Heart right ventricle (tissue), 16 donors: Measurements from ENCODE around the gene USP6. TPM values are rescaled to one million over a fixed set of nuclear protein-coding genes. Genes with fewer than 3 reads are reported as not detected.
"Not testable (repeated sequence)": the region's sequence is repeated elsewhere in the genome, so short reads cannot be mapped to it uniquely, and the experiment has no call there.

Source experiments
- ATAC-seq, 8 donors: fragments of 200-7000 bp; cut with Tn5 transposase; one replicate each; pipeline ENCODE4 v1.9.1; 2020; ENCODE audit warnings: mild to moderate bottlenecking in 8 of 8, moderate library complexity in 8 of 8, moderate number of reproducible peaks in 1 of 8
- DNase-seq, 2 donors: peaks; one replicate each; pipeline ENCODE4 v3.0.0-alpha.2; 2020
- H3K27ac ChIP-seq, 10 donors: fragments of 200-600 bp; sonication (generic) in 2 of 10; one replicate each; pipeline versions ENCODE4 v1.5.0 to v1.8.0; 2020 to 2022; ENCODE audit warnings: mild to moderate bottlenecking in 3 of 10
- H3K27me3 ChIP-seq, 7 donors: fragments of 200-600 bp; one replicate each; pipeline ENCODE4 v1.8.0; 2021 to 2022; ENCODE audit warnings: mild to moderate bottlenecking in 2 of 7
- H3K36me3 ChIP-seq, 9 donors: fragments of 200-600 bp; sonication (generic) in 1 of 9; one replicate each; pipeline versions ENCODE4 v1.5.0 to v1.8.0; 2020 to 2022; ENCODE audit warnings: mild to moderate bottlenecking in 2 of 9
- H3K4me1 ChIP-seq, 9 donors: fragments of 200-600 bp; sonication (generic) in 1 of 9; one replicate each; pipeline versions ENCODE4 v1.5.0 to v1.8.0; 2020 to 2022; ENCODE audit warnings: mild to moderate bottlenecking in 4 of 9
- H3K4me3 ChIP-seq, 10 donors: fragments of 200-600 bp; sonication (generic) in 2 of 10; one replicate each; pipeline versions ENCODE4 v1.5.0 to v1.8.0; 2020 to 2022; ENCODE audit warnings: mild to moderate bottlenecking in 7 of 10, moderate library complexity in 2 of 10
- H3K9me3 ChIP-seq, 11 donors: fragments of 200-600 bp in 10 of 11; sonication (generic) in 2 of 11; one replicate each; pipeline versions ENCODE4 v1.5.0 to v1.8.0; 2013 to 2022; ENCODE audit warnings: mild to moderate bottlenecking in 2 of 11, control low read depth in 1 of 11, moderate library complexity in 1 of 11
- CTCF ChIP-seq, 9 donors: fragments of 200-600 bp; sonication (generic) in 2 of 9; IDR thresholded peaks; one replicate each; pipeline versions ENCODE4 v1.5.0 to v1.8.0; 2021 to 2022; ENCODE audit warnings: antibody characterized with exemption in 9 of 9, mild to moderate bottlenecking in 5 of 9, moderate library complexity in 1 of 9
- WGBS, 2 donors: extraction: QIAGEN DNeasy Blood & Tissue Kit; methylation state at CpG; one replicate each; pipeline ENCODE4 v1.1.7; 2013; ENCODE audit warnings: inconsistent platforms in 1 of 2; 5-methylcytosine and 5-hydroxymethylcytosine counted together
- intact Hi-C, 10 donors: fragments of 100-400 bp; cut with DNase I; formaldehyde crosslinking; loops; one replicate each; pipeline versions ENCODE4 v1.11.1 to v1.14.2; 2022
- polyA plus RNA-seq, 2 donors: library from polyadenylated mRNA; stranded (reverse); fragments of 200-250 nt; gene quantifications; one replicate each; pipeline ENCODE4 v1.2.3, GENCODE V29; 2013
- total RNA-seq, 10 donors: library from RNA; stranded (reverse); fragmentation: NEBNext Ultra II Directional in 3 of 10; extraction: Animal tissue kit (Norgen Biotek cat#: 25700) in 3 of 10; gene quantifications; one replicate each; pipeline versions ENCODE4 v1.2.1 to v1.2.4, GENCODE V29; 2021 to 2023
- donor health status: Arrhythmogenic right ventricular cardiomyopathy.
- donor health status: ischemic (EF 13 %, LVEDD 7.1; RV severe dilation, severe dysfunction).
- donor health status: healthy with polysubstance abuse.
- donor health status: DM: no; HTN: yes; CAD: no.
- donor health status: DM: no; HTN: no; CAD: no.
- donor health status: ischemic (EF 25% LVEDD 6.9; RV normal size, moderate dysfunction).
- donor health status: ischemic (EF 25% LVEDD 5.7; RV mildly dilated, moderate dysfunction).
- donor health status: healthy.
- donor health status: DM: yes; HTN: yes; CAD: no.
- donor health status: Ischemic cardiomyopathy.
- donor health status: ischemic (EF 35%, LVEDD 5.7; RV mildly dilated, moderate dysfunction).
- donor health status: nonischemic (EF 11% LVEDD 7.7; RV severe dilation, severe dysfunction).
- donor health status: DM: yes; HTN: yes; CAD: no.
- donor health status: PGD.
- donor health status: ischemic (EF 29% LVEDD 5.4; RV normal size, mild dysfunction).
- donor health status: nonischemic (EF 23%, LVEDD 6.1; RV moderate dilation, normal function).

Gene USP6
- total and polyA plus RNA-seq, 12 donors = 0.01 to 1.6 (median 0.06) TPM; not detected in 1

- no peak overlapping the region for H3K4me3 ChIP-seq
- no peaks in the 10 kb centered on the region for H3K4me1 ChIP-seq
- H3K27ac ChIP-seq = no peak overlapping the region
- intact Hi-C loops = no loop called here
- H3K36me3 ChIP-seq = no peaks in the 10 kb centered on the region
- TF ChIP-seq CTCF (IDR thresholded peaks at IDR 0.05) = no peak
- DNase-seq = no peak
- 91 to 93% methylated on average over 7 of the region's 7 CpGs for WGBS, 2 donors
- no peak for ATAC-seq
- no peaks in the 10 kb centered on the region for H3K9me3 ChIP-seq
- H3K27me3 ChIP-seq = peaks cover 0 to 22% (median 0%) of the 10 kb centered on the region in 7 donors
These were observed 15.4 kb downstream of the USP6 start for GRCh38 chr17:5131146-5131715.

GRCh38 chr17:5131799-5132502 is 16.1 kb downstream of the USP6 start:
- H3K4me3 ChIP-seq, DNase-seq, H3K9me3 ChIP-seq, H3K27ac ChIP-seq, H3K36me3 ChIP-seq, H3K4me1 ChIP-seq, intact Hi-C loops, ATAC-seq: not testable (repeated sequence)
- WGBS, 2 donors = 81 to 83% methylated on average over 15 to 16 of the region's 16 CpGs
- peaks cover 0 to 20% (median 0%) of the 10 kb centered on the region in 7 donors for H3K27me3 ChIP-seq

DNA sequence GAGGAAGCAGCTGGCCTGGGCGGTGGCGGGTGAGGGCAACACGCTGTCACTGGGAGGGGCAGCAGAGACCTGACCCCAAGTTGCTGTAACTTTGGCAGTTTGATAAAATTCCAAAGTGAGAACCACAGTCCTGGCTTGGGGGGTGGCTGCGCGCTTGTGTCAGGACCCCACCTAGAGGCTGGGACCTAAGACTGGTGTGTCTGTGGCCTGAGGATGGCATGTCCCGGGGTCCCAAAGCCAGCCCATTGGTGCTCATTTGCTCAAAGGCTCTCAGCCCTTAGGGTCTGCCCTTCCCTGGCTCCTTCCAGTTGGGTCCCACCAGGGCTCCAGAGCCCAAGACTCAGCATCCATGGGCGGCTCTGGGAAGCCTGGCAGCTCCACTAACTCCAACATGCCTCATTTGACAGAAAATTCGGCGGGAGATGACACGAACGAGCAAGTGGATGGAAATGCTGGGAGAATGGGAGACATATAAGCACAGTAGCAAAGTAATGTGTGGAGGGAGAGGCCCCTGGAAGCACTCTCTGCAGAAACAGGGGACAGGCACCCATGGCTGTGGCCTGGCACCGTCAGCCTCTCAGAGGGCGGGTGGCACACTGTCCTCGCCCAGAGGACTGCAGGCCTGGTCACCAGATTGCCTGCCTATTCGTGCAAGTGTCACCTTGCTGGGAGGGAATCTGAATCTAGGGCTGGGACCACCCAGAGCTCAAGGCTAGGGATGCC is 16.8 kb downstream of the USP6 start:
- H3K4me3 ChIP-seq, DNase-seq, intact Hi-C loops, H3K9me3 ChIP-seq, H3K27ac ChIP-seq, H3K4me1 ChIP-seq, ATAC-seq, H3K36me3 ChIP-seq: not testable (repeated sequence)
- peaks cover 0 to 14% (median 0%) of the 10 kb centered on the region in 7 donors for H3K27me3 ChIP-seq
- peak in 2 of 9 donors; percentile 2 to 15 for TF ChIP-seq CTCF (IDR thresholded peaks at IDR 0.05)
- 88 to 93% methylated on average over 15 of the region's 15 CpGs for WGBS, 2 donors

DNA sequence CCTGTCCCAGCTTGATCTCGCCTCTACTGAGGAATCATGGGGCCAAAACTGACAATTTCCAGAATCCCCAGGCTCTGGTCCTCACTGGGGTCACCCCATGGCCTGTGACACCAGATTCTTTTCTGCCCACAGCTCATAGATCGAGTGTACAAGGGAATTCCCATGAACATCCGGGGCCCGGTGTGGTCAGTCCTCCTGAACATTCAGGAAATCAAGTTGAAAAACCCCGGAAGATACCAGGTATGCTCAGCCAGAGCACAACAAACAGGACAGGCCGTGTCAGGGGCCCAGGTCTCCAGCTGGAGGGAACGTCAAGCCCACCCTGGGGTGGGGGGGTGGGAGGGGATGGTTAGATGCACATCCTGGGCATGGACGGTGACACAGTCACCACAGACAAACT is 17.5 kb downstream of the USP6 start:
- H3K4me1 ChIP-seq = no peaks in the 10 kb centered on the region
- no peaks in the 10 kb centered on the region for H3K36me3 ChIP-seq
- no peaks in the 10 kb centered on the region for H3K9me3 ChIP-seq
- TF ChIP-seq CTCF (IDR thresholded peaks at IDR 0.05) = no peak
- intact Hi-C loops = no loop called here
- DNase-seq (no peak), ATAC-seq (no peak)
- 61 to 70% methylated on average over 8 of the region's 8 CpGs for WGBS, 2 donors
- no peak overlapping the region for H3K4me3 ChIP-seq
- peaks cover 0 to 11% (median 0%) of the 10 kb centered on the region in 7 donors for H3K27me3 ChIP-seq
- no peak overlapping the region for H3K27ac ChIP-seq

GRCh38 chr17:5133961-5134360 is 18.1 kb downstream of the USP6 start:
- peaks cover 0 to 11% (median 0%) of the 10 kb centered on the region in 7 donors for H3K27me3 ChIP-seq
- H3K36me3 ChIP-seq, H3K27ac ChIP-seq, ATAC-seq, DNase-seq, H3K9me3 ChIP-seq, intact Hi-C loops, H3K4me3 ChIP-seq, H3K4me1 ChIP-seq: not testable (repeated sequence)
- WGBS, 2 donors = 80 to 84% methylated on average over 8 of the region's 8 CpGs

- intact Hi-C loops, ATAC-seq: not testable (repeated sequence)
- 86 to 87% methylated on average over 11 of the region's 11 CpGs for WGBS, 2 donors
These were observed 18.7 kb downstream of the USP6 start for GRCh38 chr17:5134571-5134970.

GRCh38 chr17:5135131-5135712 is 19.4 kb downstream of the USP6 start:
- H3K9me3 ChIP-seq, DNase-seq, H3K36me3 ChIP-seq, ATAC-seq, H3K4me3 ChIP-seq, H3K27me3 ChIP-seq, H3K4me1 ChIP-seq, intact Hi-C loops, H3K27ac ChIP-seq: not testable (repeated sequence)
- WGBS, 2 donors = 77 to 80% methylated on average over 8 of the region's 8 CpGs

More at GRCh38 chr17:5134571-5134970, 18.7 kb downstream of the USP6 start:
- not testable (repeated sequence) for H3K36me3 ChIP-seq, H3K4me1 ChIP-seq, H3K9me3 ChIP-seq, DNase-seq, H3K4me3 ChIP-seq, H3K27ac ChIP-seq
- peaks cover 0 to 11% (median 0%) of the 10 kb centered on the region in 7 donors for H3K27me3 ChIP-seq
